K562 (cell line): ENCODE data around the gene TXNDC8. TPM values are rescaled to one million over a fixed set of nuclear protein-coding genes. Genes with fewer than 3 reads are reported as not detected.
A peak's percentile ranks its signal among the peaks of the same experiment; 100 is the strongest.

Experiments
- CHD4 ChIP-seq: fragments of 200-600 bp; sonication (generic); IDR thresholded peaks from 3 replicates; pipeline ENCODE4 v1.6.1; 2012; ENCODE audit warnings: low read depth, mild to moderate bottlenecking, mixed read lengths, low read length, inconsistent platforms; ENCODE audit not compliant: insufficient read depth, insufficient replicate concordance, poor library complexity, severe bottlenecking
- EGR1 ChIP-seq: fragments of 450-650 bp; conservative IDR thresholded peaks from 2 replicates; pipeline ENCODE4 v1.6.1; 2017; ENCODE audit warnings: mild to moderate bottlenecking
- EP400 ChIP-seq: fragments of 450-650 bp; IDR thresholded peaks from 2 replicates; pipeline ENCODE4 v1.6.1; 2017; ENCODE audit warnings: antibody characterized with exemption, mild to moderate bottlenecking, moderate library complexity
- FOXK2 ChIP-seq, 2 experiments: fragments of 450-650 bp; IDR thresholded peaks in 1 of 2; conservative IDR thresholded peaks in 1 of 2; 2 replicates each; pipeline ENCODE4 v1.6.1; 2016; ENCODE audit warnings: low read depth in 2 of 2, mild to moderate bottlenecking in 1 of 2
- GABPA ChIP-seq: fragments of 200-800 bp; sonication (Bioruptor generic); conservative IDR thresholded peaks from 2 replicates; pipeline ENCODE4 v1.6.1; 2016; ENCODE audit warnings: low read depth, missing genetic modification characterization, missing compliant biosample characterization
- POLR2AphosphoS5 ChIP-seq: IDR thresholded peaks from 2 replicates; pipeline ENCODE4 v1.6.1; 2011; ENCODE audit warnings: mild to moderate bottlenecking, low read depth, low read length, moderate library complexity; ENCODE audit not compliant: control insufficient read depth, insufficient read depth
- RBM22 ChIP-seq: fragments of 200-400 bp; formaldehyde crosslinking; IDR thresholded peaks from 2 replicates; pipeline ENCODE4 v1.6.1; 2018; ENCODE audit warnings: low read length, low read depth; ENCODE audit not compliant: poor library complexity, severe bottlenecking
- SNRNP70 ChIP-seq: fragments of 200-400 bp; formaldehyde crosslinking; optimal IDR thresholded peaks from 2 replicates; pipeline ENCODE3; 2017; ENCODE audit warnings: low read depth, low read length
- TAL1 ChIP-seq: fragments of 450-650 bp; IDR thresholded peaks from 2 replicates; pipeline ENCODE4 v1.6.1; 2016; ENCODE audit warnings: mild to moderate bottlenecking
- ZFP30 ChIP-seq: fragments of 250-450 bp; sonication (Bioruptor Pico); IDR thresholded peaks from 2 replicates; pipeline ENCODE4 v1.8.0; 2022; ENCODE audit warnings: moderate library complexity, mild to moderate bottlenecking, inconsistent platforms, borderline replicate concordance
- polyA plus RNA-seq, 8 experiments: library from polyadenylated mRNA; depleted of rRNA in 4 of 8; stranded (reverse) in 5 of 8; unstranded in 3 of 8; fragments of >200 nt; fragmentation: Nextera tagmentation in 2 of 8; fragmentation: Illumina TruSeq in 1 of 8; extraction: Ambion mirVana in 2 of 8; extraction: Trizol in 1 of 8; gene quantifications; 2 replicates each; pipeline versions ENCODE4 v1.2.1 to v1.2.3, GENCODE V29; 2011 to 2014; ENCODE audit warnings: inconsistent platforms in 1 of 8, missing spikeins in 1 of 8
- total RNA-seq, 7 experiments: library from RNA; depleted of rRNA in 6 of 7; stranded (reverse); fragments of >200 nt in 6 of 7; fragmentation: Illumina TruSeq in 2 of 7; extraction: Trizol in 2 of 7; gene quantifications; 2 replicates each; pipeline versions ENCODE4 v1.2.1 to v1.2.3, GENCODE V29; 2011 to 2021; ENCODE audit warnings: low replicate concordance in 1 of 7
- TF ChIP-seq, protein P1 (sequence below): fragments of 450-650 bp; IDR thresholded peaks from 2 replicates; pipeline ENCODE4 v1.6.1; 2016; ENCODE audit warnings: mild to moderate bottlenecking, moderate library complexity
- TF ChIP-seq, protein P2 (sequence below), 2 experiments: fragments of 200-800 bp in 1 of 2; sonication (Bioruptor generic) in 1 of 2; sonication (generic) in 1 of 2; formaldehyde crosslinking in 1 of 2; IDR thresholded peaks in 1 of 2; conservative IDR thresholded peaks in 1 of 2; 2 replicates each; pipeline versions ENCODE4 v1.5.0 to v1.6.1; 2016 to 2020; ENCODE audit warnings: missing compliant biosample characterization in 1 of 2, missing genetic modification characterization in 1 of 2, missing genetic modification reagents in 1 of 2

TXNDC8 gene
- total and polyA plus RNA-seq, 9 of the 15 experiments (the other 6 are each of a cell fraction or from before 2014, with no cell fraction given) = not detected

DNA sequence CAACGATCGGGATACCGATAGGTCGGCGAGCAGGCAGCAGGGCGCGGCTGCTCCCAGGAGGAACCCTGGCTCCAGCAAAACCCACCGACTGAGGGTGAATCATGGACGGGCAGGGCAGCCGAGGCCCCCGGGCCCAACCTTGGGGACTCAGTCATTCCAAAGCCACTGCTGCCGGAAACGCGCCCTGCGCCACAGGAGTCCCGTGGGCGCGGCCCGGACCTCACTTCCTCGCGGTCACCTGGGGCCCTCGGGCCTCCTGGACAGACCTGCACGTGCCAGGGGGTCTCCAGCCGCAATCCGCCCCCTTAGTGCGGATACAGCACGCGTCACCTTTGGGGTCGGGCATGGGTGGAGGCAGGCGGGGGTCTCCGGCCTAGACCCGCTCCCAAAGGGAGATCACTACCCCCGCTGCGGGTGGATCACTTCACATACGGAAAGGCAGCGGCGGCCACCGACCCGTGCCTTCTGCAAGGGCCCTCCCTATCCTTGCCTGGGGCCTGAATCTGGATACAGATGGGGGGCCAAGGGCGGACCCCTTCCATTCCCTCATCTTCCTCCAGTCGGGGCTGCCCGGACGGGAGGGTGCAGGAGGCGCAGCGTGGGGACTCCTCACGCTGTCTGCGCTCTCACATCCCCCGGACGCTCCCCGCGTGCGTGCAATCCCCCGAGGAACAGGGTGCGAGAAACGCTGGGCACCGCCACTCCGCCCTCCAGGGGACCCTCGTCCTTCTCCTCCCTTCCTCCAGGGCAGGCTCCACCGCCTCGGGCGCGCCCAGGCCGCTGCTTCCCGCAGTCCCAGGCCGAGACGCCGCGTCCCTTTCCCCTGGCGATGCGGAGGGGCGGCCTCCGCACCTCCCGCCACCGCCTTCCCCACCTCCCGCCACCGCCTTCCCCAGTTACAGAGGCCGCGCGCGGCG is 81.9 kb downstream of the TXNDC8 start (continued):
- TF ChIP-seq, protein P1, sequence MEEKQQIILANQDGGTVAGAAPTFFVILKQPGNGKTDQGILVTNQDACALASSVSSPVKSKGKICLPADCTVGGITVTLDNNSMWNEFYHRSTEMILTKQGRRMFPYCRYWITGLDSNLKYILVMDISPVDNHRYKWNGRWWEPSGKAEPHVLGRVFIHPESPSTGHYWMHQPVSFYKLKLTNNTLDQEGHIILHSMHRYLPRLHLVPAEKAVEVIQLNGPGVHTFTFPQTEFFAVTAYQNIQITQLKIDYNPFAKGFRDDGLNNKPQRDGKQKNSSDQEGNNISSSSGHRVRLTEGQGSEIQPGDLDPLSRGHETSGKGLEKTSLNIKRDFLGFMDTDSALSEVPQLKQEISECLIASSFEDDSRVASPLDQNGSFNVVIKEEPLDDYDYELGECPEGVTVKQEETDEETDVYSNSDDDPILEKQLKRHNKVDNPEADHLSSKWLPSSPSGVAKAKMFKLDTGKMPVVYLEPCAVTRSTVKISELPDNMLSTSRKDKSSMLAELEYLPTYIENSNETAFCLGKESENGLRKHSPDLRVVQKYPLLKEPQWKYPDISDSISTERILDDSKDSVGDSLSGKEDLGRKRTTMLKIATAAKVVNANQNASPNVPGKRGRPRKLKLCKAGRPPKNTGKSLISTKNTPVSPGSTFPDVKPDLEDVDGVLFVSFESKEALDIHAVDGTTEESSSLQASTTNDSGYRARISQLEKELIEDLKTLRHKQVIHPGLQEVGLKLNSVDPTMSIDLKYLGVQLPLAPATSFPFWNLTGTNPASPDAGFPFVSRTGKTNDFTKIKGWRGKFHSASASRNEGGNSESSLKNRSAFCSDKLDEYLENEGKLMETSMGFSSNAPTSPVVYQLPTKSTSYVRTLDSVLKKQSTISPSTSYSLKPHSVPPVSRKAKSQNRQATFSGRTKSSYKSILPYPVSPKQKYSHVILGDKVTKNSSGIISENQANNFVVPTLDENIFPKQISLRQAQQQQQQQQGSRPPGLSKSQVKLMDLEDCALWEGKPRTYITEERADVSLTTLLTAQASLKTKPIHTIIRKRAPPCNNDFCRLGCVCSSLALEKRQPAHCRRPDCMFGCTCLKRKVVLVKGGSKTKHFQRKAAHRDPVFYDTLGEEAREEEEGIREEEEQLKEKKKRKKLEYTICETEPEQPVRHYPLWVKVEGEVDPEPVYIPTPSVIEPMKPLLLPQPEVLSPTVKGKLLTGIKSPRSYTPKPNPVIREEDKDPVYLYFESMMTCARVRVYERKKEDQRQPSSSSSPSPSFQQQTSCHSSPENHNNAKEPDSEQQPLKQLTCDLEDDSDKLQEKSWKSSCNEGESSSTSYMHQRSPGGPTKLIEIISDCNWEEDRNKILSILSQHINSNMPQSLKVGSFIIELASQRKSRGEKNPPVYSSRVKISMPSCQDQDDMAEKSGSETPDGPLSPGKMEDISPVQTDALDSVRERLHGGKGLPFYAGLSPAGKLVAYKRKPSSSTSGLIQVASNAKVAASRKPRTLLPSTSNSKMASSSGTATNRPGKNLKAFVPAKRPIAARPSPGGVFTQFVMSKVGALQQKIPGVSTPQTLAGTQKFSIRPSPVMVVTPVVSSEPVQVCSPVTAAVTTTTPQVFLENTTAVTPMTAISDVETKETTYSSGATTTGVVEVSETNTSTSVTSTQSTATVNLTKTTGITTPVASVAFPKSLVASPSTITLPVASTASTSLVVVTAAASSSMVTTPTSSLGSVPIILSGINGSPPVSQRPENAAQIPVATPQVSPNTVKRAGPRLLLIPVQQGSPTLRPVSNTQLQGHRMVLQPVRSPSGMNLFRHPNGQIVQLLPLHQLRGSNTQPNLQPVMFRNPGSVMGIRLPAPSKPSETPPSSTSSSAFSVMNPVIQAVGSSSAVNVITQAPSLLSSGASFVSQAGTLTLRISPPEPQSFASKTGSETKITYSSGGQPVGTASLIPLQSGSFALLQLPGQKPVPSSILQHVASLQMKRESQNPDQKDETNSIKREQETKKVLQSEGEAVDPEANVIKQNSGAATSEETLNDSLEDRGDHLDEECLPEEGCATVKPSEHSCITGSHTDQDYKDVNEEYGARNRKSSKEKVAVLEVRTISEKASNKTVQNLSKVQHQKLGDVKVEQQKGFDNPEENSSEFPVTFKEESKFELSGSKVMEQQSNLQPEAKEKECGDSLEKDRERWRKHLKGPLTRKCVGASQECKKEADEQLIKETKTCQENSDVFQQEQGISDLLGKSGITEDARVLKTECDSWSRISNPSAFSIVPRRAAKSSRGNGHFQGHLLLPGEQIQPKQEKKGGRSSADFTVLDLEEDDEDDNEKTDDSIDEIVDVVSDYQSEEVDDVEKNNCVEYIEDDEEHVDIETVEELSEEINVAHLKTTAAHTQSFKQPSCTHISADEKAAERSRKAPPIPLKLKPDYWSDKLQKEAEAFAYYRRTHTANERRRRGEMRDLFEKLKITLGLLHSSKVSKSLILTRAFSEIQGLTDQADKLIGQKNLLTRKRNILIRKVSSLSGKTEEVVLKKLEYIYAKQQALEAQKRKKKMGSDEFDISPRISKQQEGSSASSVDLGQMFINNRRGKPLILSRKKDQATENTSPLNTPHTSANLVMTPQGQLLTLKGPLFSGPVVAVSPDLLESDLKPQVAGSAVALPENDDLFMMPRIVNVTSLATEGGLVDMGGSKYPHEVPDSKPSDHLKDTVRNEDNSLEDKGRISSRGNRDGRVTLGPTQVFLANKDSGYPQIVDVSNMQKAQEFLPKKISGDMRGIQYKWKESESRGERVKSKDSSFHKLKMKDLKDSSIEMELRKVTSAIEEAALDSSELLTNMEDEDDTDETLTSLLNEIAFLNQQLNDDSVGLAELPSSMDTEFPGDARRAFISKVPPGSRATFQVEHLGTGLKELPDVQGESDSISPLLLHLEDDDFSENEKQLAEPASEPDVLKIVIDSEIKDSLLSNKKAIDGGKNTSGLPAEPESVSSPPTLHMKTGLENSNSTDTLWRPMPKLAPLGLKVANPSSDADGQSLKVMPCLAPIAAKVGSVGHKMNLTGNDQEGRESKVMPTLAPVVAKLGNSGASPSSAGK = peak; percentile 50
- TF ChIP-seq SNRNP70 (no peak), GABPA (tag) (peak; percentile 70), EP400 (peak; percentile 59), ZFP30 (no peak), POLR2AphosphoS5 (peak; percentile 40; the same call in 1 of the 2 replicates), TAL1 (no peak), CHD4 (no peak), EGR1 (peak; percentile 42; the same call in 1 of the 2 replicates), RBM22 (peak; percentile 73), FOXK2 (conservative IDR thresholded peaks at IDR 0.05 in 1 of 2, IDR thresholded peaks at IDR 0.05 in 1 of 2; ENCODE audit: low read depth in 2 of 2) (no peak)
- TF ChIP-seq, protein P2, sequence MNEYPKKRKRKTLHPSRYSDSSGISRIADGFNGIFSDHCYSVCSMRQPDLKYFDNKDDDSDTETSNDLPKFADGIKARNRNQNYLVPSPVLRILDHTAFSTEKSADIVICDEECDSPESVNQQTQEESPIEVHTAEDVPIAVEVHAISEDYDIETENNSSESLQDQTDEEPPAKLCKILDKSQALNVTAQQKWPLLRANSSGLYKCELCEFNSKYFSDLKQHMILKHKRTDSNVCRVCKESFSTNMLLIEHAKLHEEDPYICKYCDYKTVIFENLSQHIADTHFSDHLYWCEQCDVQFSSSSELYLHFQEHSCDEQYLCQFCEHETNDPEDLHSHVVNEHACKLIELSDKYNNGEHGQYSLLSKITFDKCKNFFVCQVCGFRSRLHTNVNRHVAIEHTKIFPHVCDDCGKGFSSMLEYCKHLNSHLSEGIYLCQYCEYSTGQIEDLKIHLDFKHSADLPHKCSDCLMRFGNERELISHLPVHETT (CRISPR knock-in tag; conservative IDR thresholded peaks at IDR 0.05 in 1 of 2, IDR thresholded peaks at IDR 0.05 in 1 of 2) = no peak
